Urothelium cell line (cell line): Measurements from ENCODE around the gene RNF2.

Source experiments
- DNase-seq: peaks from one replicate; pipeline ENCODE4 v3.0.0; 2011; ENCODE audit warnings: low spot score, mixed read lengths
- FAIRE-seq: peaks from 2 replicates; lab custom pipeline; 2011; peaks lifted over from hg19 to GRCh38; lab: Jason Lieb, UNC

The RNF2 gene

DNA sequence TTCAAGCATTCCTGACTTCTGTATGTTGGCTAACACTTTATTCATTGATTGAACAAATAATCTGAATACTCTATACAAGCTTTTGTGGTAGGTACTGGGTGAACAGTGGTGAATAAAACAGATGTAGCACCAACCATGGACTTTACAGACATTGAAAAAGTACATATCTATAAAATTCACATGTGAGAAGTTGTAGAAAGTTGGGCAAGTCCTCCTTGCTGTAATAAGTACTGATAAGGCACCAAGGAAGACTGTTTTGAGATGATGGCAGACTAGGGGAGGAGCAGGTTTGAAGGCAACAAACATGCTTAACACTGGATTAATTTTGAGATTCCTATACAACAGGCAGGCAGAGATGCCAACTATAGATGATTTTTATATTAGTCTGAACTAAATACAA lies 42.4 kb downstream of the RNF2 start:
- DNase-seq: no peak
- no peak for FAIRE-seq

DNA sequence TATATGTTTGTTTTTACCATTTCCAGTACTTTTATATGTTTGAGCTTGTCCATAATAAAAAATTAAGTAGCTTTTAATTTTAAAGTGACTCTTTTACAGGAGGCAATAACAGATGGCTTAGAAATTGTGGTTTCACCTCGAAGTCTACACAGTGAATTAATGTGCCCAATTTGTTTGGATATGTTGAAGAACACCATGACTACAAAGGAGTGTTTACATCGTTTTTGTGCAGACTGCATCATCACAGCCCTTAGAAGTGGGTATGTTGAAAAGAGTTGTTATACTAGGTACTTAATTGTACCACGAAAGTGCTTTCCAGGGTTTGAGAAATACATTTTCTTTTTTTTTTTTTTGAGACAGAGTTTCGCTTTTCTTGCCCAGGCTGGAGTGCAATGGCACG lies 46.1 kb downstream of the RNF2 start:
- FAIRE-seq (no peak), DNase-seq (no peak)

DNA sequence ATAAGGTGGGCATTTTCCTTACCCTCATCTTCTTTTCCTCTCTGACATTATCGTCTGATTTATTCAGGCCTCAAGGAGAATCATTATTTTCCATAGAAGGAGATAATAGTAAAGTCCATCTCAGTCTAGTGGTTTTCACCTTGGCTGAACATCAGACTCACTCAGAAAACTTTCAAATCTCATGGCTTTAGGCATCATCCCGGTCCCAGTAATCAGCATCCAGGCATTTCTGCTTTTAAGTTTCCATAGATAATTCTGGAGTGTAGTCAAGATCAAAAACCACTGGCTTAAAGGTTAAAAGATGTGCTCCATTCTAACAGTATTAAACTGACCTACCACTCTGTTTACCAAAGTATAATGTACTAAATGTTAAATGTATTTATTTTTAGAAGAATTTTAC lies 49.4 kb downstream of the RNF2 start:
- no peak for FAIRE-seq
- no peak for DNase-seq

DNA sequence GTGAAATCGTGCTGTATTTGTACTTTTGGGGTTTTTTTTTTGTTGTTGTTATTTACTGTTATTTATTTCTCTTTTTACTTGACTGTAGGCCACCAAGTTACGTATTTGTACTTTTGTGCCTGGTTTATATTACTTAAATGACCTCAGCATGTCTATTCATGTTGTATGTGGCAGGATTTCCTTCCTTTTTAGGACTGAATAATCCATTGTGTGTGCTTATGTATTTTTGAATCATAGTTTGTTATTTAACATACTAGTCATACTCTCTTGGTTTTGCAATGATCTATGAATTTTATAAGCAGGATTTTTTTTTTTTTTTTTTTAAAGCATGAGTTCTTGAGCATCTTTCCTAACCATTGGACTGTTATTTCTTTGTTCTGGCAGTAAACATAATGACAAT lies 51.2 kb downstream of the RNF2 start:
- FAIRE-seq: no peak
- DNase-seq: no peak

DNA sequence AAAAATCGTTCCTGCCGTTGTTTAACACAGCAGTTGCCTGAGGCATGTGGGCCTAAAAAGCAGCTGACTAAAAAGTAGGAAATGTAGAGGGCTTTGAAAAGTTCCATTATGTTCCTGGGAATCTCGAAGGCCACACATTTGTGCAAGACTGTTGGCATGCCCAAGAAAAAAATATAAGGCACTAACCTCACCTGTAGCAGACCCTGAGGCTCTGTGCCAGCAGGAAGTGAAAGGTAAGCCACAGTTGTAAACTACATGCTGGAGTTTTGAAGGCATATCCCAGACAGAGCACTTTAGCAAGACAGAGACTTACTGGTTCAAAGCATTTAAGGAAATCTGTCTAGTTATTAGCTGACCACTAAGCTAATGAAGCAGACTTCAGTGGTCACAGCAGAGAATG lies 58.7 kb downstream of the RNF2 start:
- FAIRE-seq (no peak), DNase-seq (no peak)

DNA sequence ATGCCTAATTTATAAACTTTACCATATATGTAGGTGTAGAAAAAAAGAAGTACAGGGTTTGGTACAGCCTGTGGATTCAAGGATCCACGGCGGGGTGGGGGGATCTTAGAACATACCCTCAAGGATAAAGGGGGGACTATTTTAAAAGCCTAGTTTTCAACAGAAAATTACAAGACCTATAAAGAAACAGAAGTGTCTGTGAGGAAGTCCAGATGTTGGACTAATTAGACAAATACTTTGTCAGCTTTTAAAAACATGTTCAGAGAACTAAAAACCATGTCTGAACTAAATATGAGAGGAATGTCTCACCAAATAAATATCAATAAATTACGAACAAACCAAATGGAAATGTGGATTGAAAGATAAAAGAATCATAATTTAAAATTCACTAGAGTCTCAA lies 59.8 kb downstream of the RNF2 start:
- no peak for FAIRE-seq

DNA sequence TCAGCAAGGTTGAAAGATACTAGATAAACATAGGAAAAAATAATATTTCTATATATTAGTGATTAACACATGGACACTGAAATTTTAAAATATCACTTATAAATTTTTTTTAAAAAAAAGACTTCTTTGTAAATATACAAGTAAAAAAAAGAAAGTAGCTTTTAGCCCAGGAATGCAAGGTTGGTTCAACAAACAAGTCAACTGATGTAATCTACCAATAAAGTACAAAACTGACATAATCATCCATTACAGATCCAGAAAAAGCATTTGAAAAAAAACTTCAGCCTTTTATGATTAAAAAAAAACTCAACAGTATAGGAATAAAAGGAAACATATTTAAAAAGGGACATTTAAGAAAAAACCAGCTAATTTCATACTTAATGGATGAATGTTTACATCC lies 63.0 kb downstream of the RNF2 start:
- no peak for DNase-seq
- no peak for FAIRE-seq

More for the DNA sequence above, 59.8 kb downstream of the RNF2 start:
- DNase-seq: no peak

DNA sequence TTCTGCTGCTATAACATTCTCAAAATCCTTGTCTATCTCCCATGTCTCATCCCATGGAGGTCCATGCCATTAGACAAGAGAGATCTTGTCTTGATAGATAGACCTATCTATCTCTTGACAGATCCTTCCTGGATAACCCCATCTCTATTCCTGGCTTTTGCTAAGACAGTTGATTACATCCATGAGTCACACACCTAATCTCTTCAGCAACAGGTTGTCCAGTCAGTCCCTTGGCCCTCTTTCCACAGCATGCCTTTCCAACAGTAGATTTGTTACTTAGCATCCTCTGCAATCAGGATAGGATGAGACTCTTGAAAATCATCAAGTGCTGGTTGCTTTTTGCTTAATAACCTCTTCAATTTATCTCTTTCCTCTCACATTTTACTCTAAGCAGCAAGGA lies 64.8 kb downstream of the RNF2 start:
- FAIRE-seq: no peak
- DNase-seq: no peak

DNA sequence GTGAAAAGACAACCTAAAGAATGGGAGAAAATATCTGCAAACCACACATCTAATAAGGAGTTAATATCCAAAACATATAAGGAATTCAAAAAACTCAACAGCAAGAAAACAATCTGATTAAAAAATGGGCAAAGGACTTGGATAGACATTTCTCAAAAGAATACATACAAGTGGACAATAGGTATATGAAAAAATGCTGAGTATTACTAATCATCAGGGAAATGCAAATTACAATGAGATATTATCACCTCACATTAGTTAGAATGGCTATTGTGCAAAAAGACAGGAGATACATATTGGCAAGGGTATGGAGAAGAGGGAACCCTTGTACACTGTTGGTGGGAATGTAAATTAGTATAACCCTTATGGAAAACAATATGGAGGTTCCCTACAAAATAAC lies 66.5 kb downstream of the RNF2 start:
- FAIRE-seq: no peak
- no peak for DNase-seq

DNA sequence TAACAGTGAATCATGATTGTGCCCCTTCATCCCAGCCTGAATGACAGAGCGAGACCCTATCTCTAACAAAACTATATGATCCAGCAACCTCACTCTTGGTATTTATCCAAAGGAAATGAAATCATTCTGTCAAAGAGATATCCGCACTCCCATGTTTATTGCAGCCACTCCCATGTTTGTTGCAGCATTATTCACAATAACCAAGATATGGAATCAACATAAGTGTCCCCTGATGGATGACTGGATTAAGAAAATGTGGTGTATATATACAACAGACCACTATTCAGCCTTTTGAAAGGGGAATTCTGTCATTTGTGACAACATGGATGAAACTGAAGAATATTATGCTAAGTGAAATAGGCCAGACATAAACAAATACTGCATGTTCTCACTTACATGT lies 67.0 kb downstream of the RNF2 start:
- DNase-seq (no peak), FAIRE-seq (no peak)

DNA sequence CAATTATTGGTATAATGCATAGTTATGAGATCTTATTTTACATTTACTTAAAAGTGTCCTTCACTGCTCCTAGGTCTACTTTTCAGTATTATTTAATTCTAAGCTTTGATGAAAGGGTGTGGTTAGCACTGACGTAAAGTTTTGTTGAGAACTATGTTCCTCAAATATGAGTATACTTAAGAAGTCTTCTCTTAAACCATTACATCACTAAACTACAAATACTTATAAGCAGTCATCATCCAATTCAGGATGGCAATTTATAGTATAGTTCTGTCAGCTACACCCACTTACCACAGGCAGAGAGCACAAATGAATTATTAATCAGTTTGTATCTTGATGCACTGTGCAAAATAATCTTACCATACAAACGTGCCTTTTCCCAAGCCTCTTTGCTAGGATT lies 84.3 kb downstream of the RNF2 start:
- DNase-seq: no peak
- FAIRE-seq: no peak

DNA sequence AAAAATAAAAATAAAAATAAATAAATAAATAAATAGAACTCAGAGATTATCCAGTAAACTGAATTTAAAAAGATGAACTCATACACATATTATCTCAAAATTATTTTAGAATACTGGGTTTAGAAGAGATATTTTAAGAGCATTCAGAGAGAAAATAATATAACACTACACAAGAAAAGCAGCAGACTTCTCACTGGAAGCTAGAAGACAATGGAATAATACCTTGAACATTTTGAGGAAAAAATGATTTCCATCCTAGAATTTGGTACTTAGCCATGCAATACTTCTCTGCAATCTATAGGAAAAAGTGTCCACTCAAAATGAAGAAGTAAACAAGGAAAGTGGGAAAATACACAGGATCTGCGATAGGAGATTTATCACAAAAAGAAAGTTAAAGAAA lies 87.2 kb downstream of the RNF2 start:
- no peak for FAIRE-seq
- no peak for DNase-seq

DNA sequence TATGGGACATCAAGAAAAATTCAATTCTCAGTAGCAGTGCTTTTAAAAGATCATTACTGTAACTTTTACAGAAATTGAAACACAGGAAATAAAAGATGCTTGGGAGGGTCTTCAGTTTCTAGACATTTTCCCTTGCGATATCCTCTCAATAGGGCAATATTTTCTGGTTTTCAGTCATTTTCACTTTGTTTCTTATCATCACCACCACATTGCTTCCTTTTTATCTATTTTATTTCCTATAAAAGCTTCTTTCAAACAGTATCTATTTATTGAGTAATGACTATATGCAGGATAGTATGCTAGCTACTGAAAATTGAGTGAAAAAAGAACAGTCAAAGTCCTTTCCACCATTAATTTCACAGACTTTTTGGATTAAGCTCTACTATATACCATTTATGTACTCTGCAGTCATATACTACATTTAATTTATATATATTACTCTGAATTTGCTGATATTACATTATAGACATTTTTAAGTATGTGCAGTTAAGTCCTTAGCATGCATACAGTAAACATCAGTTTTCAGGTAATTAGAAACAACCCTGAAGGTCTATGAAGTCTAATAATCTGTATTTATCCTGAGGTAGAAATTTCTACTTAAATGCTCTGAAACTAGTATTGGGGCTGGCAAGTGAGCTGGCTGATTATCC lies 92.7 kb downstream of the RNF2 start:
- DNase-seq: no peak
- FAIRE-seq: no peak

DNA sequence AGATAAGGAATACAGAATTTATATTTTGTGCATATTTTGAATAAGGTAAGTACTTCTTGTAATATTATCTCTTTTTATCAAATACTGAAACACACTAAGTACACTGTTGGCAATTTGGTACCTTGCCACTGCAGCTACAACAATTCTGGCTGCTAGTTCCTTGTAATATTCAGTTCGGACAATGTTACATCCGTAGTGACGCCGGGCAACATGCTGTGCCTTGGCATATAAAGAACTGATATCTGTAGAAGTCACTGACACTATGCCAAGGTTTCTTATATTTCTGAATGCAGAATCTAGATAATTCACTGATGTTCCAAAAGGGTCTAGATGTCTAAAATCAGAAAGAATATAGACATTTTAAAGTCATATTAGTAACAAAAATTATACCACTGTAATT lies 93.9 kb downstream of the RNF2 start:
- FAIRE-seq: no peak
- no peak for DNase-seq

DNA sequence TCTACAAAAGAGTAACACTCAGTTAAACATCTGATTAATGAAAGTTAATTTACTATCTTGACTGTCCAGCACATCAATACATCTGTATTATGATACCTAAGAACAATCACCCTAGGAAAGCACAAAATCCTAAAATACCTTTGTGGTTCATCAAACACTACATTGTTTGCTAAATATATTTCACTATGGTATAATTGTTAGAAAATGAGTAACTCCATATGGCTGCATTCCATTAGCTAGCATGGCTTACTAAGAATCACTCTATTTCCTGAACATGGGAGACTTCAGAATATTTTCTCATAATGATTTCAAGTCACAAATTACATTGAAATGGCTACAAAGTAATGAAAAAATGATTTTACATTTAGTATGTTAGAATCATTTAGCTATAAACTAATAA lies 98.9 kb downstream of the RNF2 start:
- FAIRE-seq (no peak), DNase-seq (no peak)

DNA sequence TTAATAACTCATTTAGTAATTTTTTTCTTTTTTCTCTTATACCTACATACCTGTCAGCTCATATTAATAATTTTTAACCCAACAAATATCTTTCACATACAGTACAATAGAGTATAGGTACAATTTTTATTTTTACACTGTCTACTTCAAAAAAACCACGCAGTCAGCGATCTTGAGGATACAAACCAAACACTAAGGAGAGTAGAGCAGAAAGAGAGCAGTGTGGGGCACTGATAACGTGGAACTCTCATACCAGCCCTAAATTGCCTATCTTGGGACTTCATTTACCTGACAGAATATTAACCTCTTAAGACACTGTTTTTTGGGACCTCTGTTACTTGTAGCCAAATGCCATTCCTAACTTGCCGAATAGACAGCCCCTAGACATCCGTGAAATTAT lies 105.9 kb downstream of the RNF2 start:
- FAIRE-seq: no peak
- DNase-seq: no peak
